Endometrial microvascular endothelial cells (primary cell): Measurements from ENCODE around the gene PEPD. TPM values are rescaled to one million over a fixed set of nuclear protein-coding genes. Genes with fewer than 3 reads are reported as not detected.

Experiments
- in situ Hi-C: cut with HindIII; loops from 2 replicates; pipeline ENCODE4 v1.10.0; 2017; ENCODE audit warnings: low sequenced_read_pairs, low pct_unique_long_range_greater_than_20kb; ENCODE audit errors: inconsistent ontology term
- total RNA-seq: library from RNA; depleted of rRNA; stranded (reverse); fragments of >200 nt; gene quantifications from one replicate; pipeline ENCODE4 v1.2.3, GENCODE V29; 2015; ENCODE audit errors: inconsistent ontology term

Gene PEPD
- total RNA-seq, 1 donor from 2014 or later, result 76.7 TPM

DNA sequence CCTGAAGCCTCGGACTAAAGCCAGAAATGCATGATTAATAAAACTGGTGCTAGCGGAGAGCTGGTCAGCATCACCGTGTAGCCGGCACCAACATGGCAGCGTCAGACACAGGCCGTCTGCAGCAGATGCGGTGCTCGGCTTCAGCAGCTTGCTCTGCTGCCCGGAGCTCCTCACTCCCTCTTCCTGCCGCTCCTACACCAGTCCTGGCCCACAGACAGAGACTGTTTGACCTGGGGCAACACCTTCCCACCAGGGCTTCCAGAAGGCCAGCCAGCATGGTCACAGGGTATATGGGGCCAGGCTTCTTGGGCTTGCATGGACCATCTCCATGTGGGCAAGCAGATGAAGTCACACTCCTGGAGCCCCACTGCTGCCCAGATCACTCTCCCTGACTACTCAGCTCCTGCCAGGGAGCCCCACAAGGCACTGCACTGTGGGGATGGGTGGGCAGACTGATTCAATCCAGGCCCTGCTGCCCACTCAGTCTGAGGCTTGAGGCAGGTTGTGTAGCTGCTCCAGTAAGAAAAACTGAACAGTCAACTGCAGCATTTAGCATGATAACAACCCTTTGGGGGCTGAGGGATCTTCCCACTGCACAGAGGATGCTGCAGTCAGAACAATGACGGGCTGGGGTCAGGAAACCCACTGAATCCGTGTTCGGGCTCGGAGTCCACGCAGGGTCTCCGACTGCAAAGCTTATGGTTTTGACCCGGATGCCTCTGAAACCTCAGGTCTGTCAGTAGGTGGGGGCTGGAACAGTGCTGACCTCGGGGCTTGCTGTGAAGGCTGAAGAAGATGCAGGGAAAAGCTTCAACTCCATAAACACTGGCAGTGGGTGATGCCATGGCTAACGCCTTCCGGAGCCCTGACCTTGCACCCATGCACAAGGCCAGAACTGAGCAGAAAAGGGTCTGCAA lies 102.5 kb downstream of the PEPD start:
- in situ Hi-C loops, result loop anchor here (10.0 kb wide), 1 partner anchor 346 kb away; no protein-coding TSS in a partner anchor

DNA sequence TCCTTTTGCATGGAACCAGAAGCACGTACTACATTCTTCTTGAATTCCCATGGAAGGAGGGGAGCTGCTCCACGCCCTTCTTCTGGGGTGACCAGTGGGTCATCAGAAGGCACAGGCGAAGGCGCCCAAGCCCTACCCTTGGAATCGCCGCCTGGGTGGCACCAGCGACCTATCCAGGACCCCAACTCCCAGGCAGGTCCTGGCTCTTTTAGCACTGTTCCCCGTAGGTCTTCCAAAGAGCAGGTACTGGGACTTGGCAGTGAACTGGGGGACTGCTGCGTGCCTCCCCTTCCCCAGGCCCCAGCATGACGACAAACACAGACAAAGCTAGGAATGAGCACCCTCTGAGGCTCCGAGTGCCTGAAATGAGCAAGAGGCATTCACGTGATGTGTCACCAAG lies 103.1 kb downstream of the PEPD start:
- in situ Hi-C loops, result loop anchor here (10.0 kb wide), 1 partner anchor 346 kb away; no protein-coding TSS in a partner anchor

DNA sequence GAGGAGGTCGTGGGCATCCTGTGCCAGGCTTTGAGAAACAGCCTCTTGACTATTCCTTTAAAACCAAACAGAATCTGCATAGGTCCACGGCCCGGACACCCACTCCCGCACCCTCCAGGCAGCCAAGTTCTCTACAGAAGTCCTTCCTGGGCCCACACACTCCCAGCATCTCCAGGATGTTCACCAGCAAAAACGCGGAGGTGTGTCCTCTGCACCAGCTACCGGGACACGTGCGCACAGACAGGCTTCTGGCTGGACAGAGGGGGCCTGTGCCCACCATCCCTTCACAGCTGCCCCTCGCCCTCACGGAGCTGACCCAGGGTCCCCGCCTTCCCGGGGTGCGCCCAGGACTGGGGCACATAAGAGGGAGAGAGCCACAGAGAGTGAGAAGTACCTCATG lies 103.8 kb downstream of the PEPD start:
- in situ Hi-C loops, result loop anchor here (10.0 kb wide), 1 partner anchor 347 kb away; no protein-coding TSS in a partner anchor

DNA sequence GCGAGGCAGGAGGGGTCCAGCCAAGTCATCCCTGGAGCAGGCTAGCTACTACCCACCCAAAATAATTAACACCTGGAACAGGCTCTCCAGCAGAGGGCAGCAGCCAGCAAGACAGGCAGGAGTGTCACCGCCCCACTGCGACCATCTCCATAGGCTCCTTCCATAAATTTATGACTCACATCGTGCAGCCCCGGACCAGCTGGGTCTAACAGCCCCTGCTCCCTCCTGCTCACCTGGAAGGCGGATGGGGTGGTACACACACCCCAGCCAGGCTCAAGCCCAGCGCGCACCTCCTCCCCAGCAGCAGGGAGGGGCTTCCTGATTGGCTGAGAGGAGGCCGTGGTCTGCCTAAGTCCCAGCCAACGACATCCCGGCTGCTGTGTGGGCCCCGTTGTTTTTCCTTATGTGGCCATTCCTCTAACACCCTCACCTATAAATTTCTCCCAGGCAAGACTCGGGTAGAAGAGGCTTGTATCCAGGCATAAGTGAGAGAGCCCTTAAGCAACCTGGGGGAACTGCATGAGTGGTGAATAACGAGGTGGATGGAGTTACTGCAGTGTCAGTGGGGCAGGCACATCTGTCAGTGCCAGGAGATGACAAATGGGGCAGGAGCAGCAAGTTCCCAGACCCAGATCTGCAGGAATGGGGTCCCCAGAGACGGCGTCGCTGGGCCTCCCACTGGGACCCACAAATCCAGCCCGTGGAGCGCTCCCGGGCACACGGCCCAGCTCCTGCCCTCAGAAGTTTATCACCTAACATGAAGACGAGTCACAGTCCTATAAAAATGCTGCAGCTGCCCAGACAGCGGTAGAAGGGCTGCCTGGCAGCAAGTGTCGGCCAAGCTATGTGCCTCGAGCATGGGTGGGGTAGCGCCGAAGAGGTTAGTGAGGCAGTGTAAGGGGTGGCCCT lies 105.0 kb downstream of the PEPD start:
- in situ Hi-C loops, result loop anchor here (10.0 kb wide), 1 partner anchor 348 kb away; no protein-coding TSS in a partner anchor

DNA sequence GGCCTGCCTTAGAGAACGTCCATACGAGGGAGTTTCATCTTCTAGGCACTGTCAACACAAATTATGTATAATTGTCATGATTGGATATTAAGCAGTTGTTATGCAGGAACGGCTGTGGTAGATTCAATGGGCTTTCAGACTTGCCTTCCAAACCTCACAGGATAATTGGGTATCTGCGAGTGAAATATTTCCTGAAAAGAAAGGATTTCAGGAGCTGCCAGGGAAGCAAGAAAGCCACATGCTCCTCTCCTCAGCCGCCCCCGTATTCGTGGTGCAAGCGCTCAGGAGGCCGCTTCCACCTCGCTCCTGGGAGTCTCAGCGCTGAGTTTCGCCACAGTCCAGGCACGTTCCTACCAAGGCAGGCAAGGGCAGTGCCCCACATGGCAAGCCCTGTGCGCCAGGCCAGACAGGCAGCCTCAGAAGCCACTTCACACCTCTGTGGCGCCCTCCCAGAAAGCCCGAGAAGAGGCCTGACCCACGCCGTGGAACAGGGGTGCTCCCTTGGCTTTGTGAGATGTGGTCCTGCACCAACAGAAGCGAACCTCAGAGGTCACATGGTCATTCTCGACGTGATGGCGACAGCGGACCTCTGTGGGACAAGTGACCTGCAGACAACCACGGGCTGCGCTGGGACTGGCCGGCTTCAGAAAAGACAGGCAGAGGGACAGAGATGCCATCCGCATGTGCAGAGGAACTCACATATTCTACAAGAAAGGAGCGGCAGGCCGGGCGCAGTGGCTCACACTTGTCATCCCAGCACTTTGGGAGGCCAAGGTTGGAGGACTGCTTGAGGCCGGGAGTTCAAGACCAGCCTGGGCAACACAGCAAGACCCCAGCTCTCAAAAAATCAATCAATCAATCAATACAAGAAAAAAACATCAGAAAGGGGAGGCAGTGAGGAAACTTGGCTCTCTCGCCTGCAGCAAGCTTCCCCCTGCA lies 106.7 kb downstream of the PEPD start:
- in situ Hi-C loops, result loop anchor here (10.0 kb wide), 1 partner anchor 350 kb away; no protein-coding TSS in a partner anchor

DNA sequence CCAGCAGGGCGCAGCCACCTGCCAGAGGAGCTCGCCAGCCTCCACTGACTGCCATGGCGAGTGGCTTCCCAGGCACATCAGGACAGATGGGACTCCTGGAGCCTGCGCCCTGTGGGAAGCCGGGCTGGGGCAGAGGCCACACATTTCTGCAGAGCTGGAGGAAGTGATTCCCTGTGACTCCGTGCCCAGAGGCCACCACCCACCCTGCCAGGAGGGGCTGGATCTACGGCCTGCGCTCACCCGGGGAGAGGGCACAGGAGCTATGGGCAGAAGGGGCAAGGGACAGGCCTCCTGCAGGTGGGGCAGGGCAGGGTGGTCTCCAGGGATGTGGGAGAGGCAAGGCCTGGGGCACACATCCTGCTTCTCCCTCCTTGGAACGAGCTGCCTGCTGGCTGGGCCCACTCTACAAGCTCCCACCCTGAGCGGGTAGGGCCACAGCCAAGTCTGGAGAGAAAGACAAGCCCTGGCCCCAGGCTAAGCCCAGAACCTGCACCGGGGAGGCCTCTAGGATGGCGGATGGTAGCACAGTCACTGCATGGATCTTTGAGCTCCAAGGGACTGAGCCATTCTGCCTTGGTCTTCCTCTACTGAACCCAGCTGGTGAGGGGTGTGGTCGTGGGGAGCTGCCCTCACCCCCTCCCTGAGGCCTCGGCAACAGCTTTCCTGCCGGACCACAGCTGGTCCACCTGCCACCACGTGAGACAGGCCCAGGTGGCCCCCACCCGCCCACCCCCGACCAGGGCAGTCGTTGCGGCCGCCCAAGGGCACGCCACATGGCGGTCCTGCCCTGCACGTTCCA lies 107.5 kb downstream of the PEPD start:
- in situ Hi-C loops, result loop anchor here (10.0 kb wide), 1 partner anchor 351 kb away; no protein-coding TSS in a partner anchor

DNA sequence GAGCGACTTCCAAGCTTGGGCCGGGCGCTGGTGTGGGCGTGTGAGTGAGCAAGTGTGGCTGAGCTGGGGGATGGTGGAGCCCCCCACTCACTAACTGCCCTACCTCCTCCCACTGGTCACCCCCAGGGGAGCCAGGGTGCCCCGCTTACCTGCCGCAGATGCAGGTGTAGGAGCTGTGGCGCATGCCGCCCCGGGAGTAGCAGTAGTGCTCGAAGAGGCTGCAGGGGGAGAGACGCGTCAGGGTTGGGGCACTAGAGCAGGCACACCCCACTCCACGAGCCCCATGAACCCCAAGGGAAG lies 108.2 kb downstream of the PEPD start:
- in situ Hi-C loops, result loop anchor here (10.0 kb wide), 1 partner anchor 351 kb away; no protein-coding TSS in a partner anchor

DNA sequence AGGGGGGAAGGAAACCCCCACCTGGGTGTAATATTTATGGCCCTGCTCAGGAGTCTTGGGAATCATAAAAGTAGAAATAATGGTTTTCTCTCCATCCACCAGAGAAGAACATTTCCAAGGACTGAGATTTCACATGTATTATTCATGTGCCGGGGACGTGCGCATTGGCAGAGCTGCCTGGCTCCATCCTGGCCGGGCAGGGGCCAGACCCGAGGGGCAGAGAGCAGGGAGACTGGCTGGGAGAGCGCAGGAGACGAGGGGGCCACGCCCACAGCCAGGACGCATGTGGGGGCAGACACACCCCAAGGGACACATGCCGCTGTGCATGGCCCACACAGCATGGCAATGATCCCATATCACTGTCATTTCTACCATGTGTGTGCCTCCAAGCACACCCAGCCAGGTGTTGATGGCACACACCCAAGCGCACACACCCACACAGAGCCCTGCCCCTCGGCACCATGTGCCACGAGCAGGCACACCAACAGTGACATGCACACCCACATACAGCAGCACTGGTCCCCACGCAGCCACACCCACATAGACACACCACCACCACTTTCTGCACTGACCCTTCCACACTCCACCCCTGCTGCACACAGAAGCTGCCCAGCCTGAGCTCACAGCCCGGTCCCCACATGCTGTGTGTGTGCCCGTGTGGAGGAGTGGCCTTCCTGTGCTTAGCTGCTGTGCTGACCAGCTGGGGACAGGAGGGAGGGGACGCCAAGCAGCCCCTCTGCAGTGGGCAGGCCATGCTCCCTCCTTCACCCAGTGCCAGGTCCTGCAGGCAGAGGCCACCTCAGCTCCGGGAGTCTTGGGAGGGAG lies 108.8 kb downstream of the PEPD start:
- in situ Hi-C loops, result loop anchor here (10.0 kb wide), 1 partner anchor 352 kb away; no protein-coding TSS in a partner anchor

DNA sequence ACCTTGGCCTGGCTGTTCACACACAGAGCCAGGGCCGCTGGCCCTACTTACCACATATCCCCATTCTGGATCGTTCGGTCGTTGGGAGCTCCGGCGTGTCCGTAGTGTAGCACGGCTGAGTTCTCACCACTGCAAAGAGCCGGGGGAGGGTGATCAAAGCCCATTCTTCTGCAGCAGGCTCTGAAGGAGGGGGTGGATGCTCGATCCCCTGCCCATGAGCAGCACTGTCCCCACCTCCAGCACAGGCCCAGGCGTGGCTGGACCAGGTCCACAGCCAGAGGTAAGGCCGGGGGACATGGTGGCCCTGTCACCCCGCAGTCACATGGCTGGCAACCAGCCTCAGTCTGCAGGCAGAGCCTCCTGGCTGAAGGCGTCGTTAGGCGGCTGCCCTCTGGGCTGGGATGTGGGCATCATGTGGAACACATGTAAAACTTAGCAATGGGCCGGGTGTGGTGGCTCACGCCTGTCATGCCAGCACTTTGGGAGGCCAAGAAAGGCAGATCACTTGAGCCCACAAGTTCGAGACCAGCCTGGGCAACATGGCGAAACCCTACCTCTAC lies 109.9 kb downstream of the PEPD start:
- in situ Hi-C loops, result loop anchor here (10.0 kb wide), 1 partner anchor 353 kb away; no protein-coding TSS in a partner anchor

DNA sequence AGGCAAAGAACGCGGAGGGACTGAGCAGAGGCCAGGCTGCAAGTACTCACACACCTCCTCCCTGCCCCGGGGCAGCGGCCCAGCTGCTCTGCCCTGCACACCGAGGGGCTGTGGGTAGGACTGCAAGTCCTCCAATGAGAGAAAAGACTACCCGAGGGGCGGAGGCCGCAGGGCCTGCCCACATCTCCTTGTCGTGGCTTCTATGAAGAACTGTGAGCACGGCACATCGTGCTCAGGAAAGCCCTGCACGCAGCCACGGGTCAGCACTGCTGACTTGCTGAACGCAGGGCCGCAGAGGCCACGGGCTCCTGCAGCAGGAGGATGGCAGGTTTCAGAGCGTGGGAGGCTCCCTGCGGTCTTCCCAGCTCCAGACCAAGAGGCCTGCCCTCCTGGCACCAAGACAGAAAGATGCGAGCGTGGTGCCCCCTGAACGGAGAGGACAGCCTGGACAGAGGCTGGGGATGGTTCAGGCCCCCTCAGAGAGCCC lies 110.6 kb downstream of the PEPD start:
- in situ Hi-C loops, result loop anchor here (10.0 kb wide), 1 partner anchor 354 kb away; no protein-coding TSS in a partner anchor

DNA sequence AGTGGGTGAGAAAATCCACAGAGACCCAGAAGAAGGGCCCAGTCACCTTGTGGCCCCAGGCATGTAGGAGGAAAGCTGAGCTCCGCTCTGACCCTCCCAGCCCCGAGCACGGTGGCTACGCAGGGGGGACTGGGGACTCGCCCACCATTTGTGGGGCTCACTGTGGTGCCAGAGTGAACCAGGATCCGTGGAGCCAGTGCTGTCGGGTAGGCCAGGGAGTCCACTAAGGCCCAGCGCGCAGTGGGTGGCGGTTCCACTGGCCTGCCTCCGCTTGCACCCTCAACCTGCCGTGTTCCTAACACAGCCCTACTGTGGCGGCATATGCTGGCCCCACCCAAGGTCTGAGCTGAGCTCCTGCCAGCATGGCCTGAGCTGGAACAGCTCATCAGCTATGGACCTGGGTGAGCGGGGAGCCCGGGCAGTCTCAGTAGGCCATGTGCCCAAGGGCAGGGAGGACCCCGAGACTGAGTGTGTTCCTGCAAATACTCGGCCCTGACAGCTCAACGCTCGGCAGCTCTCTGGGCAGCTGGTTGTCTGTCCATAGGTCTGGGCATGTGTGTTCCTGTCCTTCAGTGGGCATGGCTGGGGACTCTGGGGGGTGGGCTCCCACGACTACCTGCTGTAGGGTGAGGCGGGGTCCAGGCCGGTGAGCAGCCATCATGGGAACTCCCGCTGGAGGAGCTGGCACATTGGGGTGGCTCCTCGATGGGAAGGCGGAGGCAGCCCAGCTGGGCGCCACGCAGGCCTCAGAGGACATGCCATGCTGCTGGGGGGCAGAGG lies 111.5 kb downstream of the PEPD start:
- in situ Hi-C loops, result loop anchor here (10.0 kb wide), 1 partner anchor 355 kb away; no protein-coding TSS in a partner anchor

DNA sequence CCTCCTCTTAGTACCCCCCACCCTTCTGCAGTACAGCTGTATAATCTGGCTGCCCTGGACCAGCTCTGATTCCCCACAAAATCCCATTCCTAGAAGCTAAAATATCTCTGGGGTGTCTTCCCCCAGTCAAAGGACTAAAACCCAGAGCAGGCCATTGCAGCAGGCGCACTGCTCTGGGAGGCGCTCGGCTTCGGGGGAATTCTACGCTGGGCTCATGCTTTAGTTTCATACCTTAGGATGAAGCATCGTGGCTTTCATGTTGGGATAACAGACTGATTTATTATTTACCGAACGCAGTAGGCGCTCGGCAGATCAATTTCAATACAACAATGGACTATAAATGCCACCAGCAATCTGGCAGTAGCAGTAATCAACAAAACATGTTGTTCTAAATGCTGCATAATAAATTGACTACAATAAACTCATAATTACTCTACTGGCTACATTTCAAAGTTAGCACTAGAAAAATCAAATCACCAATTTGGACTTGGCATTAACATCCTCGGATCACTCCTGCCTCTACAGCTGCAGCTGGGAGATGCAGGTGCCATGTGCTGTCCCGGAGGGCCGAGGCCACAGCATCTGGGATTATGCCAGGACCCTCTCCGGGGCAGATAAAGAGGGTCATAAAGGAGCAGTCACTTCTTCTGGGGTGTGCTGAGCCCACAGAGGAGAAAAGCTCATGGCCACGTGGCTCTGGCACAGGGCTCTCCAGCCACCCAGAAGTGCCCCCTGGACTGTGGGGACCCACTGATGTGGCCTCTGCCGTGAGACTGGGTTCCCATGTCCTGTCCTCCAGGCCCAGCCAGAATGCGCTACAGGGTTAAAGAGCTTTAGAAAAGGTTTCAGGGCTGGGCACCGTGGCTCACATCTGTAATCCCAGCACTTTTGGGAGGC lies 112.8 kb downstream of the PEPD start:
- in situ Hi-C loops, result no loop called here

DNA sequence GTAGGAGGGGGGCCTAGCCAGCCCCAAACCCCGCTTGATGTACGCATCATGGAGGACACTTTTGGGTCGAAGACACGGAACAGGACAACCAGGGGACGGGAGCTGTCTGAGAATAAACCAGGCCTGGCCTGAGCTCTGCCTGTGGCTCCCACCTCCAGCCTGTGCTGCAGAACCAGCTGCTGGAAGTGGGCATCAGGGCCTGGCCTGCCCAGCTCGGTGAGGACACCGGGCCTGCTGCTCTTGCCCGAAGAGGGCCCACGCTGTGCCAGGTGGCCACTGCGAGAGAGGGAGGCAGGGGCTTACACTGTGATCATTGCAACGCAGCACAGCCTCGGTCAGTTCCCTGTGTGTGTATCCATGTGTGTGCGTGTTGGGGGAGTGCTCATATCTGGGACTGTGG lies 113.5 kb downstream of the PEPD start:
- in situ Hi-C loops, result no loop called here

DNA sequence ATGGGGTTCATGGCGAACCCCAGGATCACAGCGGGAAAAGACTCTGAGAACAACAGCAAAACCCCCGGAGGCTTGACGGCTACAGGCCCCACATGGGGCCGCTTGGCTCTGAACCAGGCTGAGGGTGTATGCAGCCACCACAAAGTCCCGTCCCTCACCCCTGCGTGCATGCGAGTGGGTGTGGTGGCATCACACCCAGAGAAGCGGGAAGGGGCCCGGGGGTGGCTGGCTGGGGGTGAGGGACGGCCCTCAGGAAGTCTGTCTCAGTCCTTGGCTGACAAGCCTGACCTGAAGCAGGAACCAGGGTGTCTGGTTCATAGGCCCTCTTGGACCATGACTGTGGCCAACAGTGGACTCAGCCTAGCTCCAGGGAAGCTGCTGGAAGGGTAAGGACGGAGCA lies 113.9 kb downstream of the PEPD start:
- in situ Hi-C loops, result no loop called here
